Keratinocyte (primary cell): ENCODE measurements around the gene NDNF. TPM values are rescaled to one million over a fixed set of nuclear protein-coding genes. Genes with fewer than 3 reads are reported as not detected.

Experiments
- DNase-seq: peaks from one replicate; pipeline ENCODE4 v3.0.0-alpha.2; 2011; ENCODE audit warnings: low read depth, missing footprints, low spot score
- FAIRE-seq: peaks from 2 replicates; lab custom pipeline; 2011; peaks lifted over from hg19 to GRCh38; lab: Jason Lieb, UNC
- H2AFZ ChIP-seq: 2 replicates; pipeline ENCODE4 v1.6.0; 2012; ENCODE audit warnings: low read length, control low read depth, inconsistent platforms; ENCODE audit not compliant: control insufficient read depth
- H3K27ac ChIP-seq: 2 replicates; pipeline ENCODE4 v1.5.1; 2011; ENCODE audit warnings: low read length; ENCODE audit not compliant: control insufficient read depth, insufficient read depth
- H3K27me3 ChIP-seq: 3 replicates; pipeline ENCODE4 v1.6.0; 2011; ENCODE audit warnings: low read length; ENCODE audit not compliant: control insufficient read depth, insufficient read depth; ENCODE audit errors: extremely low read depth
- H3K36me3 ChIP-seq, 2 experiments: 2 replicates in 1 of 2; 3 replicates in 1 of 2; pipeline ENCODE4 v1.5.1; 2011; ENCODE audit warnings: low read length in 2 of 2, mild to moderate bottlenecking in 1 of 2; ENCODE audit not compliant: control insufficient read depth in 2 of 2, insufficient read depth in 2 of 2; ENCODE audit errors: extremely low read depth in 1 of 2
- H3K4me1 ChIP-seq: 3 replicates; pipeline ENCODE4 v1.5.1; 2011; ENCODE audit warnings: low read length; ENCODE audit not compliant: control insufficient read depth, insufficient read depth; ENCODE audit errors: extremely low read depth
- H3K4me2 ChIP-seq: 3 replicates; pipeline ENCODE4 v1.6.0; 2011; ENCODE audit warnings: low read depth, low read length; ENCODE audit not compliant: control insufficient read depth, insufficient read depth; ENCODE audit errors: extremely low read depth
- H3K4me3 ChIP-seq, 3 experiments: fragments of 200-600 bp in 1 of 3; sonication (generic) in 1 of 3; 2 replicates in 2 of 3; 3 replicates in 1 of 3; pipeline ENCODE4 v1.5.1; 2011 to 2016; ENCODE audit warnings: low read length in 3 of 3, mild to moderate bottlenecking in 3 of 3, control low read depth in 2 of 3, inconsistent platforms in 1 of 3, low read depth in 1 of 3, mixed read lengths in 1 of 3, mixed run types in 1 of 3, moderate library complexity in 1 of 3; ENCODE audit not compliant: control insufficient read depth in 2 of 3, insufficient read depth in 2 of 3; ENCODE audit errors: extremely low read depth in 1 of 3
- H3K79me2 ChIP-seq: 2 replicates; pipeline ENCODE4 v1.6.0; 2012; ENCODE audit warnings: low read length; ENCODE audit not compliant: control insufficient read depth, insufficient read depth
- H3K9ac ChIP-seq: 3 replicates; pipeline ENCODE4 v1.6.0; 2011; ENCODE audit warnings: low read length; ENCODE audit not compliant: control insufficient read depth, insufficient read depth; ENCODE audit errors: extremely low read depth
- H3K9me1 ChIP-seq: 3 replicates; pipeline ENCODE4 v1.6.0; 2011; ENCODE audit warnings: low read length; ENCODE audit not compliant: control insufficient read depth, insufficient read depth; ENCODE audit errors: extremely low read depth
- H3K9me3 ChIP-seq: 2 replicates; pipeline ENCODE4 v1.5.1; 2012; ENCODE audit warnings: low read depth, low read length; ENCODE audit not compliant: control insufficient read depth
- H4K20me1 ChIP-seq: 3 replicates; pipeline ENCODE4 v1.6.0; 2011; ENCODE audit warnings: low read length; ENCODE audit not compliant: control insufficient read depth, insufficient read depth; ENCODE audit errors: extremely low read depth
- EZH2 ChIP-seq: IDR thresholded peaks from one replicate; pipeline ENCODE4 v1.6.1; 2012; ENCODE audit warnings: inconsistent platforms, mild to moderate bottlenecking, low read length, moderate library complexity
- dilution Hi-C: fragments of 300-500 bp; cut with MboI; formaldehyde crosslinking; loops from one replicate; pipeline ENCODE4 v1.7.0; 2020; ENCODE audit warnings: low sequenced_read_pairs; ENCODE audit not compliant: extremely low pct_ligation_motif_present
- polyA plus RNA-seq, 5 experiments: library from polyadenylated mRNA; depleted of rRNA in 3 of 5; stranded (reverse) in 3 of 5; stranded (forward) in 1 of 5; unstranded in 1 of 5; fragments of >200 nt; gene quantifications; 1 replicate in 1 of 5; 2 replicates in 3 of 5; 3 replicates in 1 of 5; pipeline versions ENCODE4 v1.2.1 to v1.2.3, GENCODE V29; 2011 to 2012; ENCODE audit warnings: missing spikeins in 2 of 5, low read depth in 1 of 5, low replicate concordance in 1 of 5
- TF ChIP-seq, protein P1 (sequence below), 3 experiments: IDR thresholded peaks in 1 of 3; conservative IDR thresholded peaks in 1 of 3; optimal IDR thresholded peaks in 1 of 3; 2 replicates in 2 of 3; 3 replicates in 1 of 3; pipeline versions ENCODE3 to v1.5.1; 2011; ENCODE audit warnings: low read length in 3 of 3, mild to moderate bottlenecking in 3 of 3, moderate library complexity in 2 of 3, control low read depth in 1 of 3, inconsistent platforms in 1 of 3; ENCODE audit not compliant: insufficient read depth in 2 of 3; ENCODE audit errors: extremely low read depth in 1 of 3

Gene NDNF
- polyA plus RNA-seq, 1 donor (not counting 4 experiments of a cell fraction or from before 2014, with no cell fraction given), result not detected

DNA sequence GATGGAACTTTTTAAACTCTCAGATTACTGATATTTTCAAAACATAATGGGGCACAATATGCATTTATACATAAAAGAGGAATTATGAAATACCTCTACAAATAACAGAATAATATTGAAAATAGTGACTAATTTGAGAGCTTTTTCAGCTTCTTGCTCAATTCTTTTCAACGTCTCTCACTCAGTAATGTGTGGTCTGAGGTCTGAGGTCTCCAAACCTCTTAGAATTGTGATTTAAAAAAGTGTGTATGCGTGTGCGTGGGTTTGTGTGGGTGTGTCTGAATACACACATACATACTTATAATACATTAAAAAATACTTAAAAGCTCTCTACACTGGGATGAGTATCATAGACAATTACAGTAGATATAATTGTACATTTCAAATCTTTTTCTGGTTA, 7.9 kb downstream of the NDNF start:
- no peaks in the 10 kb centered on the region for H3K4me1 ChIP-seq
- H3K27me3 ChIP-seq, result peaks cover 9% of the 10 kb centered on the region
- no peak overlapping the region for H3K9ac ChIP-seq
- H3K4me2 ChIP-seq, result no peak overlapping the region
- H3K79me2 ChIP-seq, result no peaks in the 10 kb centered on the region
- TF ChIP-seq, protein P1, sequence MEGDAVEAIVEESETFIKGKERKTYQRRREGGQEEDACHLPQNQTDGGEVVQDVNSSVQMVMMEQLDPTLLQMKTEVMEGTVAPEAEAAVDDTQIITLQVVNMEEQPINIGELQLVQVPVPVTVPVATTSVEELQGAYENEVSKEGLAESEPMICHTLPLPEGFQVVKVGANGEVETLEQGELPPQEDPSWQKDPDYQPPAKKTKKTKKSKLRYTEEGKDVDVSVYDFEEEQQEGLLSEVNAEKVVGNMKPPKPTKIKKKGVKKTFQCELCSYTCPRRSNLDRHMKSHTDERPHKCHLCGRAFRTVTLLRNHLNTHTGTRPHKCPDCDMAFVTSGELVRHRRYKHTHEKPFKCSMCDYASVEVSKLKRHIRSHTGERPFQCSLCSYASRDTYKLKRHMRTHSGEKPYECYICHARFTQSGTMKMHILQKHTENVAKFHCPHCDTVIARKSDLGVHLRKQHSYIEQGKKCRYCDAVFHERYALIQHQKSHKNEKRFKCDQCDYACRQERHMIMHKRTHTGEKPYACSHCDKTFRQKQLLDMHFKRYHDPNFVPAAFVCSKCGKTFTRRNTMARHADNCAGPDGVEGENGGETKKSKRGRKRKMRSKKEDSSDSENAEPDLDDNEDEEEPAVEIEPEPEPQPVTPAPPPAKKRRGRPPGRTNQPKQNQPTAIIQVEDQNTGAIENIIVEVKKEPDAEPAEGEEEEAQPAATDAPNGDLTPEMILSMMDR (optimal IDR thresholded peaks at IDR 0.05 in 1 of 3, IDR thresholded peaks at IDR 0.05 in 1 of 3, conservative IDR thresholded peaks at IDR 0.05 in 1 of 3; ENCODE audit: extremely low read depth in 1 of 3, insufficient read depth in 2 of 3, low read length in 3 of 3), result no peak
- no peak for TF ChIP-seq EZH2
- no peaks in the 10 kb centered on the region for H3K9me3 ChIP-seq
- no peak for DNase-seq
- H2AFZ ChIP-seq, result no peak overlapping the region
- dilution Hi-C loops, result no loop called here
- no peaks in the 10 kb centered on the region for H4K20me1 ChIP-seq
- FAIRE-seq, result no peak
- no peak overlapping the region for H3K27ac ChIP-seq
- no peaks in the 10 kb centered on the region for H3K36me3 ChIP-seq
- no peak overlapping the region for H3K4me3 ChIP-seq
- H3K9me1 ChIP-seq, result no peaks in the 10 kb centered on the region

DNA sequence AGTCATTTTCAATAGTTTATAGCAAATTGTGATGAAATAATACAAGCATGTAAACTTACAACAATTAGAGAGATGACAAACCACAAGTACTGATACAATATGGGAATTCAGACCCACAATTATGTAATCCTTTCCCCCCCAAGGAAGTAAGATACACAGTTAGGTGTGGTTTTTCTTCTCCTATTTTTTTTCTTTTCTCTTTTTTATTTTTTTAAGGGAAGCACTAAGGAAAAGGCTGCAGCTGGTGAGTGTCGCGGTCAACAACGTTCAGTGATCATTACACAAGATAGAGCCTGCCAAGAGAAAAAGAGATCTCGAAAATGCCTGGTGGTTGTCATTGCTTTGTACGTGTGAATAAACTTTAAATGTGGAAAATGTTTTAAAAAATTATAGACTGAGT, 9.8 kb downstream of the NDNF start:
- H3K79me2 ChIP-seq, result no peaks in the 10 kb centered on the region
- H3K4me1 ChIP-seq, result no peaks in the 10 kb centered on the region
- H3K27ac ChIP-seq, result no peak overlapping the region
- H3K4me3 ChIP-seq, result no peak overlapping the region
- no peaks in the 10 kb centered on the region for H4K20me1 ChIP-seq
- no peak overlapping the region for H3K9ac ChIP-seq
- no peaks in the 10 kb centered on the region for H3K9me3 ChIP-seq
- no peak overlapping the region for H3K4me2 ChIP-seq
- H2AFZ ChIP-seq, result no peak overlapping the region
- dilution Hi-C loops, result no loop called here
- H3K9me1 ChIP-seq, result no peaks in the 10 kb centered on the region
- DNase-seq (no peak), FAIRE-seq (no peak)
- TF ChIP-seq, protein P1 (optimal IDR thresholded peaks at IDR 0.05 in 1 of 3, IDR thresholded peaks at IDR 0.05 in 1 of 3, conservative IDR thresholded peaks at IDR 0.05 in 1 of 3; ENCODE audit: extremely low read depth in 1 of 3, insufficient read depth in 2 of 3, low read length in 3 of 3), result no peak
- no peak for TF ChIP-seq EZH2
- H3K36me3 ChIP-seq, result no peaks in the 10 kb centered on the region
- peaks cover 9% of the 10 kb centered on the region for H3K27me3 ChIP-seq
